Measurements from ENCODE around the gene AUNIP.

The AUNIP gene

GRCh38 chr1:25799935-25800702 lies 59.1 kb downstream of the AUNIP start, which contains the start of gene SELENON (continued):
- TF ChIP-seq ZNF26 (tag by site-specific recombination; IDR thresholded peaks at IDR 0.05) = no peak
- no peak for TF ChIP-seq REPIN1 (tag by site-specific recombination; IDR thresholded peaks at IDR 0.05; ENCODE audit: low read depth)
- peak; percentile 77 for TF ChIP-seq ZXDB (tag by site-specific recombination; IDR thresholded peaks at IDR 0.05)
- no peak for TF ChIP-seq ZNF639 (tag by site-specific recombination; IDR thresholded peaks at IDR 0.05)
- TF ChIP-seq ZNF488 (tag by site-specific recombination; IDR thresholded peaks at IDR 0.05) = no peak
- TF ChIP-seq ZBTB8A (tag by site-specific recombination; IDR thresholded peaks at IDR 0.05) = no peak; the same call in 1 of the 2 replicates
- TF ChIP-seq HOXD13 (CRISPR knock-in tag; IDR thresholded peaks at IDR 0.05; ENCODE audit: borderline replicate concordance) = no peak
- TF ChIP-seq ZNF391 (tag by site-specific recombination; IDR thresholded peaks at IDR 0.05; ENCODE audit: borderline replicate concordance, low read depth) = no peak
- TF ChIP-seq FEZF1 (tag by site-specific recombination; IDR thresholded peaks at IDR 0.05) = no peak
- TF ChIP-seq ZNF571 (tag by site-specific recombination; IDR thresholded peaks at IDR 0.05) = no peak
- TF ChIP-seq YY2 (tag by site-specific recombination; IDR thresholded peaks at IDR 0.05) = no peak
- TF ChIP-seq ZNF518A (tag by site-specific recombination; conservative IDR thresholded peaks at IDR 0.05; ENCODE audit: low read depth) = no peak

GRCh38 chr1:25799352-25799934 lies 59.8 kb downstream of the AUNIP start:
- H3K4me3 ChIP-seq (ENCODE audit: low read depth, low read length) = peak overlapping the region; percentile 47
- CTCF ChIA-PET = interaction anchor here (0.6 to 3.9 kb wide), 9 partner anchors 11 to 561 kb away, joined by 3 to 32 read pairs (median 4); no protein-coding TSS in a partner anchor
- H3K9me3 ChIP-seq (ENCODE audit: control insufficient read depth, insufficient read depth, low read depth, low read length) = no peaks in the 10 kb centered on the region
- peaks cover 3 to 16% of the 10 kb centered on the region in 2 experiments; a peak in 2 of 3 replicates for H3K36me3 ChIP-seq (ENCODE audit: control insufficient read depth in 2 of 2, insufficient read depth in 1 of 2, low read length in 2 of 2)
- POLR2A ChIA-PET = interaction anchor here (1.1 to 3.1 kb wide), 3 partner anchors 10 to 552 kb away, joined by 4 to 14 read pairs (median 4); partner anchors contain the start of gene RSRP1
- H3K4me1 ChIP-seq (ENCODE audit: control insufficient read depth, insufficient read depth, low read length) = peaks cover 2% of the 10 kb centered on the region; the same call in 1 of the 2 replicates
- H3K27ac ChIP-seq (ENCODE audit: extremely low read depth, low read depth, low read length) = peak overlapping the region; percentile 50; the same call in 1 of the 2 replicates
- TF ChIP-seq ZNF600 (tag by site-specific recombination; IDR thresholded peaks at IDR 0.05) (0 out of 2 replicates have a peak, but pooled peaks have one; percentile 66), ZNF76 (tag by site-specific recombination; IDR thresholded peaks at IDR 0.05; ENCODE audit: borderline replicate concordance, low read depth) (peak; percentile 51; the same call in 1 of the 2 replicates), KLF1 (tag by site-specific recombination; IDR thresholded peaks at IDR 0.05) (no peak), ZBTB10 (tag by site-specific recombination; IDR thresholded peaks at IDR 0.05) (0 out of 2 replicates have a peak, but pooled peaks have one; percentile 41), ZNF610 (tag by site-specific recombination; IDR thresholded peaks at IDR 0.05; ENCODE audit: borderline replicate concordance) (no peak), ZBTB1 (tag by site-specific recombination; IDR thresholded peaks at IDR 0.05) (no peak), BCL11A (tag by site-specific recombination; IDR thresholded peaks at IDR 0.05; ENCODE audit: low read depth) (no peak), ZNF211 (tag by site-specific recombination; IDR thresholded peaks at IDR 0.05; ENCODE audit: low read depth) (no peak), ZBTB6 (tag by site-specific recombination; IDR thresholded peaks at IDR 0.05) (0 out of 2 replicates have a peak, but pooled peaks have one; percentile 22)
